Stimulated activated naive B cell treated with anti-CD40 and anti-IgM and Interleukin-4, amounts not matched to agents 10 μg/mL and 1 μg/mL and 100 μg/mL, for 72 hours (primary cell): ENCODE results near the gene DRD4.

Source experiments
- ATAC-seq, 2 donors: fragments of 150-1000 bp; cut with Tn5 transposase; replicated peaks; 2 replicates each; pipeline ENCODE4 v1.10.0; 2021; ENCODE audit warnings: moderate library complexity in 1 of 2
- DNase-seq: peaks from one replicate; pipeline ENCODE4 v3.0.0; 2021
- H3K27ac Mint-ChIP-seq: one replicate; pipeline ENCODE4 v1.8.0; 2022; ENCODE audit warnings: mild to moderate bottlenecking, mixed read lengths
- H3K27me3 Mint-ChIP-seq, 2 donors: one replicate each; pipeline ENCODE4 v1.8.0; 2022; ENCODE audit warnings: mixed read lengths in 2 of 2
- H3K36me3 Mint-ChIP-seq, 2 donors: one replicate each; pipeline ENCODE4 v1.8.0; 2022; ENCODE audit warnings: mixed read lengths in 2 of 2, mild to moderate bottlenecking in 1 of 2
- H3K4me1 Mint-ChIP-seq, 2 donors: one replicate each; pipeline ENCODE4 v1.8.0; 2022; ENCODE audit warnings: mixed read lengths in 2 of 2, mild to moderate bottlenecking in 1 of 2
- H3K4me3 Mint-ChIP-seq, 2 donors: one replicate each; pipeline ENCODE4 v1.8.0; 2022; ENCODE audit warnings: mild to moderate bottlenecking in 2 of 2, mixed read lengths in 2 of 2, moderate library complexity in 1 of 2
- H3K9me3 Mint-ChIP-seq, 2 donors: one replicate each; pipeline ENCODE4 v1.8.0; 2022; ENCODE audit warnings: mixed read lengths in 2 of 2, mild to moderate bottlenecking in 1 of 2

DRD4 gene

GRCh38 chr11:636511-637332 is at the start of gene DRD4:
TSS of gene DRD4 (plus strand) at chr11:637269. CDS start at chr11:637305, 36 bp downstream.
- Mint-ChIP-seq H3K36me3 (peaks cover 8 to 12% of the 10 kb centered on the region in 2 donors), H3K4me3 (peak within 1 kb of the TSS; percentile 61 to 76), H3K27ac (peak within 1 kb of the TSS; percentile 25), H3K27me3 (peaks cover 28 to 42% of the 10 kb centered on the region in 2 donors), H3K9me3 (no peaks in the 10 kb centered on the region), H3K4me1 (peaks cover 10 to 16% of the 10 kb centered on the region in 2 donors)
- no peak for DNase-seq
- ATAC-seq, result peak in 1 of 2 donors; percentile 17

- no peak overlapping the region for H3K4me3 Mint-ChIP-seq
- H3K27ac Mint-ChIP-seq, result peak overlapping the region; percentile 51
- H3K36me3 Mint-ChIP-seq, result peaks cover 41 to 48% of the 10 kb centered on the region in 2 donors
- H3K27me3 Mint-ChIP-seq, result no peaks in the 10 kb centered on the region
- ATAC-seq (no peak), DNase-seq (no peak)
- H3K9me3 Mint-ChIP-seq, result no peaks in the 10 kb centered on the region
- peaks cover 2 to 5% of the 10 kb centered on the region in 2 donors for H3K4me1 Mint-ChIP-seq
Measured at GRCh38 chr11:587546-587945, 49.5 kb upstream of the DRD4 start.

GRCh38 chr11:587978-588380 is 49.1 kb upstream of the DRD4 start:
- Mint-ChIP-seq H3K4me3 (no peak overlapping the region), H3K27ac (peak overlapping the region; percentile 91), H3K27me3 (no peaks in the 10 kb centered on the region), H3K4me1 (peaks cover 2 to 5% of the 10 kb centered on the region in 2 donors), H3K9me3 (no peaks in the 10 kb centered on the region), H3K36me3 (peaks cover 46 to 52% of the 10 kb centered on the region in 2 donors)
- ATAC-seq (no peak), DNase-seq (no peak)

- H3K4me3 Mint-ChIP-seq, result no peak overlapping the region
- H3K27me3 Mint-ChIP-seq, result no peaks in the 10 kb centered on the region
- peaks cover 0 to 2% of the 10 kb centered on the region in 2 donors for H3K4me1 Mint-ChIP-seq
- peaks cover 53 to 59% of the 10 kb centered on the region in 2 donors for H3K36me3 Mint-ChIP-seq
- no peak for DNase-seq
- ATAC-seq, result no peak
- no peaks in the 10 kb centered on the region for H3K9me3 Mint-ChIP-seq
- H3K27ac Mint-ChIP-seq, result peak overlapping the region; percentile 44
Measured at GRCh38 chr11:589798-590197, 47.3 kb upstream of the DRD4 start.

GRCh38 chr11:590997-591396 is 46.1 kb upstream of the DRD4 start:
- ATAC-seq (no peak), DNase-seq (no peak)
- Mint-ChIP-seq H3K27me3 (no peaks in the 10 kb centered on the region), H3K4me1 (peaks cover 0 to 2% of the 10 kb centered on the region in 2 donors), H3K4me3 (no peak overlapping the region), H3K9me3 (no peaks in the 10 kb centered on the region), H3K36me3 (peaks cover 53 to 60% of the 10 kb centered on the region in 2 donors), H3K27ac (no peak overlapping the region)

GRCh38 chr11:592501-592900 is 44.6 kb upstream of the DRD4 start:
- DNase-seq (no peak), ATAC-seq (no peak)
- H3K4me3 Mint-ChIP-seq, result no peak overlapping the region
- peaks cover 0 to 3% of the 10 kb centered on the region in 2 donors for H3K4me1 Mint-ChIP-seq
- H3K27me3 Mint-ChIP-seq, result no peaks in the 10 kb centered on the region
- peaks cover 54 to 55% of the 10 kb centered on the region in 2 donors for H3K36me3 Mint-ChIP-seq
- H3K27ac Mint-ChIP-seq, result peak overlapping the region; percentile 9
- H3K9me3 Mint-ChIP-seq, result no peaks in the 10 kb centered on the region

- H3K27ac Mint-ChIP-seq, result no peak overlapping the region
- H3K4me3 Mint-ChIP-seq, result no peak overlapping the region
- no peaks in the 10 kb centered on the region for H3K9me3 Mint-ChIP-seq
- no peak for ATAC-seq
- H3K4me1 Mint-ChIP-seq, result peaks cover 0 to 2% of the 10 kb centered on the region in 2 donors
- no peaks in the 10 kb centered on the region for H3K27me3 Mint-ChIP-seq
- no peak for DNase-seq
- H3K36me3 Mint-ChIP-seq, result peaks cover 51 to 53% of the 10 kb centered on the region in 2 donors
Measured at GRCh38 chr11:592918-593317, 44.2 kb upstream of the DRD4 start.

- ATAC-seq, result no peak
- H3K27ac Mint-ChIP-seq, result no peak overlapping the region
- DNase-seq, result no peak
- H3K36me3 Mint-ChIP-seq, result peaks cover 49 to 50% of the 10 kb centered on the region in 2 donors
- H3K9me3 Mint-ChIP-seq, result no peaks in the 10 kb centered on the region
- H3K27me3 Mint-ChIP-seq, result no peaks in the 10 kb centered on the region
- peaks cover 0 to 2% of the 10 kb centered on the region in 2 donors for H3K4me1 Mint-ChIP-seq
- H3K4me3 Mint-ChIP-seq, result no peak overlapping the region
Measured at GRCh38 chr11:593347-593746, 43.7 kb upstream of the DRD4 start.

- peaks cover 0 to 2% of the 10 kb centered on the region in 2 donors for H3K4me1 Mint-ChIP-seq
- ATAC-seq (no peak), DNase-seq (no peak)
- H3K36me3 Mint-ChIP-seq, result peaks cover 41 to 46% of the 10 kb centered on the region in 2 donors
- no peaks in the 10 kb centered on the region for H3K27me3 Mint-ChIP-seq
- H3K9me3 Mint-ChIP-seq, result no peaks in the 10 kb centered on the region
- no peak overlapping the region for H3K27ac Mint-ChIP-seq
- no peak overlapping the region for H3K4me3 Mint-ChIP-seq
Measured at GRCh38 chr11:595400-595799, 41.7 kb upstream of the DRD4 start.

GRCh38 chr11:596374-596773 is 40.7 kb upstream of the DRD4 start:
- no peak for ATAC-seq
- H3K27ac Mint-ChIP-seq, result peak overlapping the region; percentile 11
- no peak for DNase-seq
- H3K4me1 Mint-ChIP-seq, result peaks cover 0 to 2% of the 10 kb centered on the region in 2 donors
- no peak overlapping the region for H3K4me3 Mint-ChIP-seq
- peaks cover 43 to 46% of the 10 kb centered on the region in 2 donors for H3K36me3 Mint-ChIP-seq
- no peaks in the 10 kb centered on the region for H3K9me3 Mint-ChIP-seq
- no peaks in the 10 kb centered on the region for H3K27me3 Mint-ChIP-seq

GRCh38 chr11:597166-597725 is 39.8 kb upstream of the DRD4 start:
- no peaks in the 10 kb centered on the region for H3K9me3 Mint-ChIP-seq
- ATAC-seq (peak; percentile 38 to 65), DNase-seq (no peak)
- H3K27ac Mint-ChIP-seq, result peak overlapping the region; percentile 65
- no peak overlapping the region for H3K4me3 Mint-ChIP-seq
- peaks cover 0 to 2% of the 10 kb centered on the region in 2 donors for H3K4me1 Mint-ChIP-seq
- H3K27me3 Mint-ChIP-seq, result no peaks in the 10 kb centered on the region
- H3K36me3 Mint-ChIP-seq, result peaks cover 49 to 51% of the 10 kb centered on the region in 2 donors

- no peaks in the 10 kb centered on the region for H3K9me3 Mint-ChIP-seq
- H3K4me3 Mint-ChIP-seq, result no peak overlapping the region
- DNase-seq (no peak), ATAC-seq (no peak)
- H3K27me3 Mint-ChIP-seq, result no peaks in the 10 kb centered on the region
- H3K36me3 Mint-ChIP-seq, result peaks cover 40 to 43% of the 10 kb centered on the region in 2 donors
- no peak overlapping the region for H3K27ac Mint-ChIP-seq
- peaks cover 0 to 2% of the 10 kb centered on the region in 2 donors for H3K4me1 Mint-ChIP-seq
Measured at GRCh38 chr11:598005-598680, 38.9 kb upstream of the DRD4 start.

GRCh38 chr11:601573-602245 is 35.4 kb upstream of the DRD4 start:
- no peak overlapping the region for H3K4me3 Mint-ChIP-seq
- H3K36me3 Mint-ChIP-seq, result peaks cover 38 to 42% of the 10 kb centered on the region in 2 donors
- H3K4me1 Mint-ChIP-seq, result peaks cover 0 to 2% of the 10 kb centered on the region in 2 donors
- H3K9me3 Mint-ChIP-seq, result no peaks in the 10 kb centered on the region
- DNase-seq (no peak), ATAC-seq (no peak)
- H3K27ac Mint-ChIP-seq, result no peak overlapping the region
- H3K27me3 Mint-ChIP-seq, result no peaks in the 10 kb centered on the region

GRCh38 chr11:603154-603553 is 33.9 kb upstream of the DRD4 start:
- no peaks in the 10 kb centered on the region for H3K9me3 Mint-ChIP-seq
- no peak overlapping the region for H3K27ac Mint-ChIP-seq
- no peak overlapping the region for H3K4me3 Mint-ChIP-seq
- H3K4me1 Mint-ChIP-seq, result no peaks in the 10 kb centered on the region
- peaks cover 37 to 46% of the 10 kb centered on the region in 2 donors for H3K36me3 Mint-ChIP-seq
- H3K27me3 Mint-ChIP-seq, result no peaks in the 10 kb centered on the region
- no peak for ATAC-seq
- DNase-seq, result no peak
